ENCODE measurements around the gene PAX8.

PAX8 gene

DNA sequence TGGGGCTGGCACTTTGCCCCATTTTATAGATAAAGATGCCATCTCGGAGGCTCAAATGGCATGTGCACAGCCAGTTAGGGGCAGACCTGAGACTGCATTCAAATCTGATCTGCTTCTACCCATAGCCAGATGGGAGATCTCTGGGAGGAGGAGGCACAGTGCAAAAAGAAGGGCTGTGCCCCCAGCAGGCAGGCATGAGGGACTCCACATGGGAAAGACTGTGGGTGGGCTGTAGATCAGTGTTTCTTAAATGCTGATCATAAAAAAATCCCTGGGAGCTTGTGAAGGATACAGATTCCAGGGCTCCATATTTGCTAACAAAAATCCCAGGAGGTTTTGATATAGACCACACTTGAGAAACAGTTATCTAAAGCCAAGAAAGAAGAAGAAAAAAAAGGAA is 15.2 kb downstream of the PAX8 start:
- FAIRE-seq, result no peak

DNA sequence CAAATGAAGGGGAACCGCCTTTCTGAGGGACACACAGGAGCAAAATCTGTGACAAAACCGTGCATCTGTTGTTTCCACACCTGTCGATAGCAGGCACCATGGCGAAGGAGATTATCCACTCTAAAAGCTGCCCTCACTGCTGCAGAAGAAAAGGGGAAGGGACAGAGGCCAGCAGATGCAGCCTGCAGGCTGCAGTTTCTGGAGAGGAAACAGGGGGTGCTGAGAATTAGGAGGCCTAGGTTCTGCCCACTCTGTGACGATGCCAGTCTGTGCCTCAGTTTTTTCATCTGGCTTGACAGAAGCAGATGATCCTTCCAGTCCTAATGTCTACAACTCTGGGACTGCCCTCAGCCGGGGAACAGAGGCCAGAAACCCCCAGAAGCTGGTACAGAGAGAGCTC is 17.7 kb downstream of the PAX8 start:
- no peak for FAIRE-seq

DNA sequence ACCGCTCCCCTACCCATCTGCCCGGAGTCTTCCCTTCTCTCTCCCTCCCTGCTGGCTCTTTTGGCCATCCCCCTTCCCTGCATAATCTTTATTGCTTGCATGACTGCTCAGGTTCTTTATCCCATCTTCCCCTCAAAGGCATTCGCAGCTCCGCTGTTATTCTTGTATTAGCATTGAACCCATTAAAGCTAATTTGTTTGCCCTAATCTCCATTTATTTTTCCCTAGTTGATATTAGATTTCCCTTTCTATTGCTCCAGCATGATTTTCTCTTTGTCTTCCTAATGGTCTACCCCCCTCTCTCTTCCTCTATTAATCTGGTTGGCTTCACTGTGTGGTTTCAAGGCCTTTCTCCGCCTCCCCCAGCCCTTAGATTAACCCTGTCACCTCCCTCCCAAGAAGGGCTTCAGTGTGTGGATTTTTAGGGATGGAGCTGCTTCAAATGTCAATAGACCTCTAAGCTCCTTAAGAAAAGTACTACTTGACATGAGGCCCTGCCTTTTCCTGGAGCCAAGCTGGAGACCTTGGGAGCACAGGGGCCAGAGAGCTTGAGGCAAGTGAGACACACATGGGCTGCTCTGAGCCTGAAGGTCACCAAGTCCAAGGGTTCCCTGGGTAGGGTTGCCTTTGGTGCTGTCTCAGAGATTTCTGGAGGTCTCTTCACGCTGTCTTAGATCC is 20.1 kb downstream of the PAX8 start:
- FAIRE-seq, result no peak

DNA sequence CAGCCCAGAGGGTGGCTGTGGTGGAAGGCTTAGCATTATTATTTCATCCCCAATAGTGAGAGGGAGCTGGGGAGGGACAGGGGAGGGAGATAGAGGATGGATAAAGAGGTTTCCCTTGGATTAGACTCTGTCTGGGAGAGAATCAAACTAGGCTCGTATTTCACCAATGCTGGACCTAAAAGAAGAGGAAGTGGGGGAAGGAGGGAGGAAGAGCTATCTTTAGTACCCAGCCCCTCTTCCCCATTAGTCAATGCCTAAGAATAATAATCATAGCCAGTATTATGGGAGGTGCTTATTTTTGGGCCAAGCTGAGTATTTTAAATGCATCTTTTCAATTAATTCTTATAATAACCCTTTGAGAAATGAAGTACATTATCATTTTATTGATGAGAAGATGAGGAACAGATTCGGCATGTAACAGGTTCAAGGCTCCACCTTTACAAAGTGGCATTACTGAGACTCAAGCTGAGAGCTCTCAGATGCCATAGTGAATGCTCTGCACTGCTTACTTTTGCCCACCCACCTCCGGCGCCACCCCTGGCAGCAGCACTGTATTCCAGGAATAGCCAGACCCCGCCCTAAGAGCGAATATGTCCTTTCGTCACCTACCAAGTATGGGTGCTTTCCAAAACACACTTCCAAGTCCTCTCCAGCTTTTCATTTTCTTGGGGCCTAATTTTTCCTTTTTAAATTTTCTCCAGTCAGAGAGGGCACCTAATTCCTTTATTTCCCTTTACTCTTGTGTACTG is 21.0 kb downstream of the PAX8 start:
- FAIRE-seq, result no peak

DNA sequence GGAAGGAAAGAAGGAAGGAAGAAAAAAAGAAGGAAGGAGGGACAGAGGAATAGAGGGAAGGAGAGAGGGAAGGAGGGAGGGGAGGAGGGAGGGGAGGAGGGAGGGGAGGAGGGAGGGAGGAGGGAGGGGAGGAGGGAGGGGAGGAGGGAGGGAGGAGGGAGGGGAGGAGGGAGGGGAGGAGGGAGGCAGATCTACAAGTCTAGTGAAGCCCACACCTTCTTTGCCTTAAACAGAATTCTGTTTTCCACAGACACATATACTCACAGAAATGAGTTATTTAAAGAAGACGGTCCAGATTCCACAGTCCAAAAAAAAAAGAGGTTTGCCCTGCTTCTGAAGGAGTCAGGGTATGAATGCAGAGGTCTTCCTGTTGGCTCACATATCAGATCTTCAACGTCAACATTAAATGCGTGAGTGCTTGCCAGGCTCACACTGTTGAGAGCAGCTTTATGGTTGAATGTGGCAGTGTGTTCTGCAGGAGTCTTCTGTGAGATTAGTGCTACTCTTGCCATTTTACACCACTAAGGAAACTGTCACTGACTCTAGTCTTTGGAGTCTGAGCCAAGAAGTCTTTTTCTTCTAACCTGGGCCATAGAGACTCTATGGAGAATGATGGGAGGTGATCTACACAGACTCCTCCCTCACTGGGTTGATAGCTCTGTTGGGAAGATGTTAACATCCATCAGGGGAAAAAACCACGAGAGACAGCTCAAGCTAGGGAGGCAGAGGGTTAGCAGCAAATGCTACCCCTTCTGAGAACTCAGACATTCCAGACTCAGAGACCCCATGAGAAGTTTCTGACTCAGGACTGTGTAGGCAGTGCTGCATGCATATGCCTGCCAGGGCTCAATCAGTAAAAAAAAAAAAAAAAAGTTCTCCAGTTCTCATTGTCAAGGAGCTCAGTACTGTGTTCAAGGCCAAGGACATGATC is 23.3 kb downstream of the PAX8 start:
- no peak for FAIRE-seq

DNA sequence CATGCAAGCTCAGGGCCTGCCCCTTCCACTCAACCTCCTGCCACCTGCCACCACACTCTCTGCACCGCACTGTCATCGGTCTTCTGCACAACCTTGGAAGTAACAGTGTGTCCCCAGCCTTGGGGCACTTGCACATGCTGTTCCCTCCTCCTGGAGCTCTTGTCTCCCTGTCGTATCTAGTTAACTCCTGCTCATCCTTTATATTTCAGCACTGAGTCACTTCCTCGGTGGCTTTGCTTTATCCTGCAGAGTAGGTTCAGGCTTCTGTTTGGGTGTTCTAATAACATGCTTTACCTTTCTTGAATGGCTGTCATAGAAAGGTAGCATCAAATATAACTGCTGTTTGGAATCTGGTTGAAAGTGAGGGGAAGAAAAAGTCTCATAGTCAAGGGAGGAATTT is 25.3 kb downstream of the PAX8 start:
- FAIRE-seq, result no peak

DNA sequence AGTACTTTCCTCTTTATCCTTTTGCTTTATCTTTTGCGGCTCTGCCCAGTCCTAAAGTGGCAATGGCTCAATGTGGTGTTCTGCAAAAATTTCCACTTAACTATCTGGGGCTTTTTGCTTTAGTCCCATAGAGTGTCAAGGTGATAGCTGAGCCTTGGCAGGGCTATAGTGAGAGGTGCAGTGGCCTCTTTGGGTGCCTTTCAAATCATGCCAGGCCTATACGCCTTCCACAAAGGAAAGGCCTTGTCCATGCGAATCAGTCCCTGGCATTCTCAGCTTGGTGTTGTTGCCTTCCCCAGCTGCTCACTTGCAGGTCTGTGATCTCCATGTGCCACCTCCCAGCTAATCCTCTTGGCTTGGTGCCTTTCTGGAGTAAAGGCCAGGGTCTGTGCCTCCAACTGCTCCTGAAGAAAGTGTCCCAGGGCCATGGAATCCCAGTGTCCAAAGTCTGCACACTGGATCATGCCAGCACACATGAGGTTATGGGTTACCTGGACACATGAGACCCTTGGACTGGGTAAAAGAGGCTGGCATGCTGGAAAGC is 26.6 kb downstream of the PAX8 start:
- no peak for FAIRE-seq

DNA sequence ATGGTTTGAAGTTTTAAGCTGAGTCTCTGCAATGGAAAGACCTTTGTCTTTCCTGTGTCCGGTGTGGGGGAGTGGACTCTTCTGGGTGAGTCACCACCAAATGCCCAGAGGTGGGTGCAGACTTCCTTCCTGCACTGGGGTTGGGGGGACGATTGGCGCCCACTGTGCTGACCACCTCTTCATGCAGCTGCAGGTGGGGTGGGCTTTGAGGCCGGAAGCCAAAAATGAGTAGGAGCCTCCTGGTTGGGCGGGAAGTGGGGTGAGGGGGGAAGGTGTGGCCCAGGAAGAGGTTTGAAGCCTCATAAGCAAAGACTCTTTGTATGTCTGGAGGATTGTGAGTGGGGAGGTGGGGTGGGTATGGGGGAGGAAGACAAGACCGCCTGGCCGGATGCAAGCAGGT is 27.6 kb downstream of the PAX8 start:
- FAIRE-seq, result no peak

DNA sequence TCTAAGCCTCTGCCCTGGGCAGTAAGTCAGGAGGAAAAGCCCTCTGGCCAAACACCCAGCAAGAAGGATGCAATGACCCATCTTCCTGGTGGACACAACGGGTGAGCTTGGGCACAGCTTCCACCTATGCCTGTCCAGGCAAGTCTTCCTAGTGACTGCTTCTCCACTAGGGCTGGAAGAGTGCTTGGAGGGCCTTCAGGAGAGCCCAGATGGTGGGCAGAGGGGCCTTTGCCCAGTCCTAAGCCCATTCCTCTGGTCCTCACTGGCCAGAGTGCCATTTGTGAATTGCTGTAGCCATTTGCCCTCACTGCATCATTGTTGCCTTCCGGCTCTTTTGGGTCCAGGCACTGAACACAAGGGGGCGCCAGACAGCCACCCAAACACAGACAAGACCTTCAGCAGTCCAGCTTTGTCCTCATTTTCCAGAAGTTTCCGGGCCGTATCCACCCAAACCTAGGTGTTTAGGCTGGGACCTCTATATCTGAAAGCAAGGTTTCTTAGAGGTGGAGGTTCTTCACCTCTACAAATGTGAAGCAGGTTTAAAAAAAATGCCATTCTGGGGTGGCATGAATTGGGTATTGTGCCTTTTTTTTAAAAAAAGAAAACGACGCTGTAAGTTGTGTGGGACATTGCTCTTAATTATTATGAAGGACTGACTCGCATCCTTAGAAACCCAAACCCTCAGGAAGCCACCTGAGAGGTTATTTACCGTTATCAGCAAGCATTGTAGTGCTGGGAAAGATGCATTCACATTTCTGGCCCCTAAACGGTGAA is 29.5 kb downstream of the PAX8 start:
- FAIRE-seq, result no peak

DNA sequence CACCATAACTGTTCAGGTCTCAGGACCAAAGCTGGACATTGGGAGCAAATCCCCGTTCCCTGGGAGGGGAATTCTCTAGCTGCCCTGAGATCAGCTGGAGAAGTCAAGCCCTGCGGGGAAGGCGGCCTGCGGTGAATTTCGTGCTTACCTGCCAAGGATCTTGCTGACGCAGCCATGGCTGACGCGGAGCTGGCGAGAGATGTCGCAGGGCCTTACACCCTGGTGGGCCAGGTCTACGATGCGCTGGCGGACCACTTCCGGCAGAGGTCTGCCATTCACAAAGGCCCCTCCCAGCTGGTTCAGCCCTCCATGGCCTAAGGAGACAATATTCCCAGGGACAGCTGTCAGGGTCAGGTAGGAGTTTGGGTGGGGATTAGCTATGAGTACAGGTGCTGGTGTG is 32.1 kb downstream of the PAX8 start:
- FAIRE-seq, result no peak

DNA sequence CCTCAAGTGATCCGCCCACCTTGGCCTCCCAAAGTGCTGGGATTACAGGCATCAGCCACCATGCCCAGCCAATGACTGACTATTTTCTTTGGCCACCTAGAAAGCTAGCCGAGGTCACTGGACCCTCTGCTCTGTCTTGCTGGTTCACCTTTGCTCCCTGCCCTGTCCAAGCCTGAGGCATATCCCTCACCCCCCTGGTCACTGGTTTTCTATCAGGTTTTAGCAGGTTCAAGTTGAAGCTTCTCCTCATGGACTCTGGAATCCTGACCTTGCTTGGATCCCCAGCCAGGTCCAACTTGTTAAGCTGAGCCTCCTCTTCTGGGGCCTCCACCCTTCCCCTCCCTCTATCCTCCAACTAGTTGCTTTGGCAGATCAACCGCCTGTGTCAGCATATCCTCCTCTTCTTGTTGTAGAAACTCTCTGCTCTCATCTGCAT is 33.4 kb downstream of the PAX8 start:
- FAIRE-seq, result no peak

DNA sequence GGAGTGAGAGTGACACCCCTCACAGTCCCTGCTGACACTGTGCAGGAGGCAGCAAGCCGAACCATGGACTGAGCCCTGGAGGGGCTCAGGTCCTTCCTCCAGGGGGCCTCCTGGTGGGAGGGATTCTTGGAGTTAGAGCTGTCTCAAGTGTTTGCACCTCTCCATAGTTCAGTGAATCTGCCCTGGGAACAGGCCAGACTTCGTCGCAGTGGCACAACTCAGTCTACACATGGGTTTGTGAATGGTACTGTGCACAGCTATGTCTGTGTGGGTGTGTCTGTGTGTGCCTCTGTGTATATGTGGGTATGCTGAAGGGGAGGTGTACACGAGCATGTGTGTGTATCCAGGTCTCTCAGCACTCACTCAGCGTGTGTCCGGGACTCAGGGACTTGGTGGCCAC is 36.4 kb downstream of the PAX8 start:
- FAIRE-seq, result no peak

DNA sequence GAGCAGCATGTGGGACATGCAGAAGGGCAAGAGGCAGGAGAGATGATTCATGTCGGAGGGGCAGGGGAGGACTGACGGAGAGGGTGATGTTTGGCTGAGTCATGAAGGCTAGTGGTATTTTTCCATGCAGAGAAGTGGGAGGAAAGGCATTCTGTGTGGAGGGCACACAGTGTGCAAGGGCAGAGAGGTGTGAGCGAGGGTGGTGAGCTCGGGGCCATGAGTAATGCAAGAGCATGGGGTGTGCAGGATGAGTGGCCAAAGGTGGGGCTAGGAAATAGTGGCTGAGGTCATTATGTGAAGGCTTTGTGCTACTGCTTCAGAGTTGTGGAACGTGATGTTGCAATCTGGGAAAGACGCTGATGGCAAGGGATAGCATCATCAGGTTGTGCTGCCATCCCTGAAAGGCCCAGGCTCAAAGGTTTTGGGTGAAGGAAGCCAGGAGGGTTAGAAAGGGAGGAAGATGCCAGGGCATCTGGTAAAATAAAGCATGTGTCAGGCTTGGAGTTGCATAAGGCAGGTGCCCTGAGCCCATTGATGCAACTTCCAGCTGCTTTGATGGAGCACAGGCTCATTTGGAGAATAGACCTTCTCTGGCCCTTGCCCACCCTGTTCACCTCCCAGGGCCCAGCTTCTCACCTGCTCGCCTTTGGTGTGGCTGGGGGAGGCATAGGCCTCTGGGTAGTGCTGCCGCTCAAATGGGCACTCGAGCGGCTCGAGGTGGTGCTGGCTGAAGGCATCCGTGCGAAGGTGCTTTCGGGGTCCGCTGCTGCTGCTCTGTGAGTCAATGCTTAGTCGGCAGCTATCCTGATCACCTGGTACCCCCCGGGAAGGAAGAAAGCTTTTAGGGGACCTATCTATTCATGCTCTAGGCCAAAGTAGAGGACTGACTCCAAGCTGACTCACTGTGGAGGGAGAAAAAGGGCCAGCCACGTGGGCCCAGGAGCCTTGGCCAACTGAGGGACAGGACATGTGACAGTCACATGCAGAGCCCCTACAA is 37.5 kb downstream of the PAX8 start:
- FAIRE-seq, result no peak

DNA sequence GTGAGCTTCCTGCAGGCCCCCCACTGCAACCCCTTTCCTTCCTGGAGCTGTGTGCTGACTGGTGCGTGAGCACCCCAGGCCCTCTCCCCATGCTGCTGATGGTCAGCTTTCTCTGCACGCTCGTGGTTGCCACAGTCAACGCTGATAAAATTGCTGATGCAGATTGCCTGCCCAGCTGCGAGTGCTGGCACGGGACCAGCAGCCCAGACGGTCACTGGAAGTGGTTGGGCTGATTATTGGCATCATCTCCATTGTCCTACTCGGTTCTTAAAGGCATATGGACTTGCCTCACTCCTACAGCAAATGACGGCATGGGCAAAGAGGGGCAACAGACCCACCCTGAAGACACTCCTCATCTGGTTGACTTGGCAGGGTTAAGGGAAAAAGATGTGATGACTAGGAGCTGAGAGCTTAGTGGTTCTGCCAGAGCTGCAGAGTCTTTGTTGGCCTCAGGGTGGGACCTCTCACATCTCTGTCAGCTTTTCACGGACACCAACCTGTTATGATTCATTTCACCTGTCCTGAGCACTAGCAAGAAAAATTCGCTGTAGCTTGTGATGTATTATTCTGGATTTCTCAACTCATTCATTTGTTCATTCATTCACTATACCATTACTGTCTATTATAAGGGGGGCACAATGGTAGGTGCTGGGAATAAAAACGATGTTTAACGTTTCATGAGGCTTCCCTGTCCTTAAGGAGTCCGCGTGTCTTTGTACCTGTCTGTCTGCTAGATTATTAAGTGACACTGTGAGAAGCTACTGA is 38.4 kb downstream of the PAX8 start:
- FAIRE-seq, result no peak

DNA sequence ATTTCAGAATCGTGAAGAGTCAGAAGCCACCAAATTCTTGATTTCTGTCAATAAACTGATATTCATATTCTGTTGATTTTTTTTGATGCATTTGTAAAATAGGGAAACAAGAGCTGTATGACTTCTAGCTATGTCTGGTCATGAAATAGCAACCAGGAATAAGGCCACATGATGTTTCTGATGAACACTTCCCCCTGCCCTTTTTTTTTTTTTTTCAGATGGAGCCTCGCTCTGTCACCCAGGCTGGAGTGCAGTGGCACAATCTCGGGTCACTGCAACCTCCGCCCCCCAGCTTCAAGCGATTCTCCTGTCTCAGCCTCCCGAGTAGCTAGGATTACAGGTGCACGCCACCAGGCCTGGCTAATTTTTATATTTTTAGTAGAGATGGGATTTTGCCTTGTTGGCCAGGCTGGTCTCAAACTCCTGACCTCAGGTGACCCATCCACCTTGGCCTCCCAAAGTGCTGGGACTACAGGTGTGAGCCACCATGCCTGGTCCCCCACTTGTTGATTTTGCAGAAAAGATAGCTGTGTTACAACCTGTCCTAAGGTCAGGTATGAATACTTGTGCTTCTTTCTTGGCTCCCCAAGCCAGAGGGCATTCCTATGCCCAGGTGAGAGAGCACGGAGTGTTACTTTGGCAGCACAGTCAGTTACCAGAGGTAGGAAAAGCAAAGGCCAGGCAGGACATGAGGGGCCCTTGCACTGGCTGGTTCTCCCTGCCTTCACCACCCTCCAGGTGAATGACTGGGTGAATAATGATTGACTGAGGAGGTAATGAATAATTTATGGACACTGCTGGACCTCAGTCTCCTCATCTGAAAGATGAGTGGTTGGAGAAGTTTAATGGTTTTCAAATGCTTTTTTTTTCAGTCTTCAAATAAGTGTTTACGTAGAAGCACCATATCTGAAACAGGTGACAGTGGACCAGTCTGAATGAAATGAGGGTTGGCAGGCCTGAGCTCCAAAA is 39.6 kb downstream of the PAX8 start:
- FAIRE-seq, result no peak

DNA sequence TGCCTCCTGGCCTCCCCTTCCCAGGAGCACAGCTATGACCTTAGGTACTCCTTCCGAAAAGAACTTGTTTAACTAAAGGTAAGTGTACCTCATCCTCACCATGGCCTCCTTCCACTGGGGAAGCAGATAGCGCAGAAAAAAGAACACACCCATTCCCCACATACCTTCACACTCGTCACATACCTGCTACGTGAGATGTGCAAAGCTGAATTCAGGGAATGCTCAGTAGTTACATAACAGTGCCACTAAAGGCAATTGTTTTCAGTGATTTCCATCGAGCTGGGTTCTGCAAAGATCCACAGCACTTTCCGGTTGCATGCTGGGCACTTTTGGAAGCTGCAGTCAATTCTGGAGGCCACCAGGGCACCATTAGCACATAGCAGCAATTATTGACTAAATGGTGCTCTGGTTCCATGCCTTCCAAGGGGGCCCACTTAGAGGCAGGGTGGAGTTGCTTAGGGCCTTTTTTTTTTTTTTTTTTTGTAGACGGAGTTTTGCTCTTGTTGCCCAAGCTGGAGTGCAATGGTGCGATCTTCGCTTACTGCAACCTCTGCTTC is 41.0 kb downstream of the PAX8 start:
- no peak for FAIRE-seq

DNA sequence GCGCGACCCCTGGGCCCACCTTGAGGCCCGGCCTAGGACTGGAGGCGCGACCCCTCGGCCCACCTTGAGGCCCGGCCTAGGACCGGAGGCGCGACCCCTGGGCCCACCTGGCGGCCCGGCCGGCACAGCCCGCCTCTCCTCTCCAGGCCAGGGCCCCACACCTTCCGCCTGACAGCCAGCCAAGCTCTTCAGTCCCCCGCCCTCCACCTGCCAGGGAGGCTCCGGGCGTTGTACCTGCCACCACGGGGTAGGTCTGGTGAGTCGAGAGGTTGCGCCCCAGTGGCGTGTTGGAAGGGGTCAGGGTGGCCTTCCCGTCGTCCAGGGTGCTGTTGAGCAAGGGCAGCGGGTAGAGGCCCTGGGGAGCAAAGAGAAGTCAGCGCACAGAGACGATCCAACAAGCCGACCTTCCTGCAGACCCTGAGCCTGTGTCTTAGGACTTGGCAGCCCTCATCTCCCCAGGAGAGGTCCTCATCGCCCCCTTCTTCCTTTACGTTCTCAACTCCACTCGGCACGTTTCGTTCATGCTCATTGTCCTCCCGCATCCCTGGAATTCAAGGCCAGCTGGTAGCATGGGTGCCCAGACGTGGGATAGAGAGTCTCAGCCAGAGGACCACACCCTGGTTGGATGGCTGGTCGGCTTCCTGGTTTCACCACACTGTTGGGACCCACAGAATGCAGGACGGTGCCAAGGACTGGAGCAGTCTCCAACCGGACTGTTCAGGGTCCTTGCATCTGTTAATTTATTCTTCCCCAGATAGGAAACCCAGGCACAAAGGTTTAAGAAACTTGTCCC is 42.2 kb downstream of the PAX8 start:
- FAIRE-seq, result no peak
